Iris pigment epithelial cell (primary cell): ENCODE data around the gene CLDN34.

Experiments used
- DNase-seq: peaks from one replicate; pipeline ENCODE4 v3.0.0-alpha.2; 2011; ENCODE audit warnings: low read depth

Gene CLDN34, protein sequence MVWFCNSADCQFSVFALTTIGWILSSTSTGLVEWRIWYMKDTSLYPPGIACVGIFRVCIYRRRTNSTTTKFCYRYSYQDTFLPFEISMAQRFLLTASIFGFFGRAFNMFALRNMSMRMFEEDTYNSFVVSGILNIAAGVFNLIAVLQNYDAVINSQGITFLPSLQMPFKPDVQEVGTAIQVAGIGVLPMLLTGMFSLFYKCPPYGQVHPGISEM

DNA sequence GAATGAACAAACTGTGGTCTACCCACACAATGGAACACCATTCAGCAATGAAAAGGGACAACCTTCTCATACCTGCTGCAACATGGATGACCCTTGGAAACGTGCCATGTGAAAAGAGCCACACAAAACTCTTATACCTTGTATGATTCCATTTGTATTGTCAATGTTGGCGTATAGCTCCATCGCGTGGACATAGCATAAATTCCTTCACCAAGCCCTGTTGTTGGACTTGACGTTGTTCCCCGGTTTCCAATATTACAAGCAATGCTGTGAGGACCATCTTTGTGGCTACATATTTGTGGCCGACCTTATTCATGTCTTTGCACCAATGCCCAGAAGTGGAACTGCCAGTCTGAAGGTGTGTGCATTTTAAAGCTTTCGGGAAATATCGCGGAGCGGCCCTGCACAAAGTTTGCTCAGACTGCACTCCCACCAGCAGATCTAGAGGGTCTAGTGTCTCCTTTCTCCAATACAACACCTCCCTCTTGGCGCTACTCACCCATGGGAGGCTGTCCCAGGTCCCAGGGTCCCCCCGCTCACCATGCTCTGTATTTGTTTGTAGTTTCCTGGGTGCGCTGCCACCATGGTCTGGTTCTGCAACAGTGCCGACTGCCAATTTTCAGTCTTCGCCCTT, at the start of gene CLDN34:
Gene CLDN34, plus strand, starts transcription at position 584 of the 634 bp plus-strand sequence. Its CDS starts 0 bp downstream, at position 584.
- DNase-seq = no peak

DNA sequence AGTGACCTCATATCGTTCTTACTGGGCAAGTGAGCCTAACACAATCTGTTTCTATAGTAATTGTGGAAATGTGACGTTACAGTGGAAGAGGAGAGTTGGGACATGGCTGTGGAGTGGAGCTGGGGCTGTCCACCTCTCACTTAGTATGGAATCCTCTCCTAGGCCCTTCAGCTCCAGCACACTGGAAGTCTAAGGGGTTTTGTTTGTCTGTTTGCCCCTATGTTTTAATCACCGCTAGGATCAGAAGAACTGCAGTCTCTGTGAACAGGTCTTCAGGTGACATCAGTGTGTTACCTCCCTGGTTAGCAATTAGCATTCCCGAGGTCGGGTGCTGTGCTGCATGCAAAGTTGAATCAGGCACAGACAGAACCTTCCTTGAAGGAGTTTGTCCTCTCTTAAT, 49.3 kb upstream of the CLDN34 start:
- DNase-seq = no peak

DNA sequence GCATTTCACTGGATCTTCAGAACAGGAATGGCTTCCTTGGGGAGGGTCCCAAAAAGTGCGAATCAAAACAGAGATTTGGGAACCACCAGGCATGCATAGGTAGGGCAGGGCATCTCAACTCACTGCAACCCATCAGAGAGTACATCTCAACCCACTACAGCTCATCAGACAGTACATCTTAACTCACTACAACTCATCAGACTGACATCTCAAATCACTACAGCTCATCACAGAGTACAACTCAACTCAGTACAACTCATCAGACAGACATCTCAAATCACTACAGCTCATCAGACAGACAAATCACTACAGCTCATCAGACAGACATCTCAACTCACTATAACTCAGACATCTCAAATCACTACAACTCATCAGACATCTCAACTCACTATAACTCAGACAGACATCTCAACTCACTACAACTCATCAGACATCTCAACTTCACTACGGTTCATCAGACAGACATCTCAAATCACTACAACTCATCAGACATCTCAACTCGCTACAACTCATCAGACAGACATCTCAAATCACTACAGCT, 47.5 kb upstream of the CLDN34 start:
- DNase-seq = no peak

DNA sequence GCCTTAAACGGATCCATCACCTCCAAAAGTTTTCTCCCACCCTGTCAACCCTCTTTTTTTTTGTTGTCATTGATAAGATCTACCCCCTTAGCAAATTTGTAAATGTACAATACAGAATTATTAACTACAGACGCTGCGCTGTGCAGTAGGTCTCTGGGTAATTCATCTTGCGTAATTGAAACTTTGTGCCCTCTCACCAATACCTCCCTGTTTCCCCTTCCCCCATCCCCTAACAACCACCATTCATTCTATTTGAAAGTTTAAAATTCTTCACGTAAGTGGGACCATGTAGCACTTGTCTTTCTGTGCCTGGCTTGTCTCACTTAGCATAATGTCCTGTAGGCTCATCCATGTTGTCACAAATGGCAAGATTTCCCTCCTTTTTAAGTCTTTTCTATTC, 45.8 kb upstream of the CLDN34 start:
- DNase-seq = no peak

DNA sequence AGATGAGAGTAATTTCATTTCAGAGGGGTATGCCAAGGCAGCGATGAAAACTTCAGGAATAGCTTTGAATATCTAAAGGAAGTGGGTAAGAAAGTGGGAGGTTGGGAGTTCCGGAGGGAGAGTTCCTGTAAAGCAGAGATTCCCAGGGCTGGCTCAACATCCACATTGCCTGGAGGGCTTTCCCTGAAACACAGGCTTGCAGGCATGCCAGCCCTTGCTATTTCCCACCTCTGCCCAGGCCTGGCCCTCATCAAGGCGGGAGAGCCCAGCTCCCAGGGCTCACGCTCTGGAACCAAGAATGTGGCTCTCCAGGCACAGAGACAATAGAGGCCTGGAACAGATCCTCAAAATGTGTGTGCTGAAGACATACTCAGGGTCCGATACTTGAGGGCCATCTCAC, 43.8 kb upstream of the CLDN34 start:
- no peak for DNase-seq

DNA sequence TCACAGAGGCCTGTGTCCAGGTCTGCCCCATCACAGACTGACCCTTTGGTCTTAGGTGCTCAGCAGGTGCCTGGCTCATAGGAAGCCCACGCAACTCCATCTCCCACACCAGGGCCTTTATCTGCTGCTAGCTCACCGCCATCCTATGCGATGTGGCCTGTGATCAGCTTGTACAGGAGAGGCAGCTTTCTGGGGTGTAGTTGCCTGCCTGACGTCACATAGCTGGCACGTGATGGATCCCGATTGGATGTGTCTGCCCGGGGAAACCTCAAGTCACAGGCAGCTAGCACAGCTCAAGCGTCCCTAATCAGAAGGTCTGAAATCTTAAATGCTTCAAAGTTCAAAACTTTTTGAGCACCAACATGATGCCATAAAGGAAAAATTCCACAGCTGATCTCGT, 41.2 kb upstream of the CLDN34 start:
- DNase-seq = no peak

DNA sequence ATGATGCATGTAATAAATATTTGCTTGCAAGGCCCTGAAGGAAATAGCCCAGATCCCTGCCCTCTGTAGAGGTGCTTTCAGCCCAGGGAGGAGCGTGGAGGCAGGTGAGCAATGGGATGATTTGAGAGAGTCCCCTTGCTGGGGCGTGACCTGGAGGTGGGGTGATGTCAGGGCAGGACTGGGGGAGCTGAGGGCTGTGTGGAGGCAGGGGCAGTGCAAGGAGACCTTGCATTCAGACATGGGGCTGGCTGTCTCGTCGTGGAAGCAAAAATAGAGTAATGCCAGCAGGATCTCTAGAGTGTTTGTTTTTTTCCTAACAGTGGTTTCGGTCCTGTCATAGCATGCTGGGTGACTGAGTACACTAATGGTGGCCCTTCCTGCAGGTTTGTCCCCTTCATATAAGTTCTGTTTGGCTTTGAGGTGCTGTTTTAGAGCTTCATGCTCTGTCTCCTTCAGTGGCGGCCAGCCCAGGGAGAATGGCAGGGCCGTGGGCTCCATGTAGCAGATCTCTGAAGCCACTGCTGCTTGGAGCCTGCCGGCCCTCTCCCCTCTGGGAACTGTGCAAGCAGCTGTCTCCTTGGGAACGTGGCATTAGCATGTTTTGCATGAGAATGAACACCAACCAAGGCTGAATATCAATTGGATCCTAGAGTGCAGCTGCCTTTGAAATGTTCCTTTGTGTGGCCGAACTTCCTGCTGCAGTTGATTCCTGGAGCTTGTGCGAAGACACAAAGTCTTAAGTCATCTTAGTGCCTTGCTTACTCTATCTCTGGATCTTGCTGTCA, 39.3 kb upstream of the CLDN34 start:
- no peak for DNase-seq

DNA sequence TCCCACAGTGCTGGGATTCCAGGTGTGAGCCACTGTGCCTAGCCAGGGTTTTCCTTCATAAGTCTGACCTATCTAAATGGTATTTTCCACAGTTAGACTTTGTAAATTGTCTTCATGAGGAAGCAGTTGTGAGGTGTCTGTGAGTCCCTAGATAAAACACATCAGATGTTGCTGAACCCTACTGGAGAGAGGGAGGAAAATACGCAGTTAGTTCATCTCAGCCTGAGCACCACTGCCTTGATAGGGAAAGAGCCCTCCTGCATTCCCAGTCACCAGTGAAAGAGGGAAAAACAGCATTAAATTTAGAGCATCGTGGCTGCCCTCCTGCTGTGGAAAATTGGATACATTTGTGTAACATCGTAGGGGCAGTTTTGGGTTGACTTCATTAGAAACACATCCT, 31.7 kb upstream of the CLDN34 start:
- DNase-seq = no peak

DNA sequence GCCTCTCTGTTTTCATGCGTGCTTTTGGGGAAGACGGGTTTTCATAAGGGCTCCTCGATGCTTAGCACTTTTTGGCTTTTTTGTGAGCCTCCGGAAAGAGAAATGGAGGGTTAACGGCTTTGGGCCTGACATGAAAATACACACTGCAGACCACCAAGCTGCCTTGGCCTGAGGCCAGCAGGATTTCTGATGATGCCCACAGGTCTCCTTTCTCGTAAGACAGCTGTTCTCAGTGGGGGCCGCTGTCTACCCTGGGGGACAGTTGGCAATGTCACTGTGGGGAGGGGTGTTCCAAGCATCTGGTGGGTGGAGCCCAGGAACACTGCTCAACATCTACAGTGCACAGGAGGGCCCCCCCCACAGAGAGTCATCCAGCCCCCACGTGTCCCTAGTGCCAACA, 29.4 kb upstream of the CLDN34 start:
- no peak for DNase-seq

DNA sequence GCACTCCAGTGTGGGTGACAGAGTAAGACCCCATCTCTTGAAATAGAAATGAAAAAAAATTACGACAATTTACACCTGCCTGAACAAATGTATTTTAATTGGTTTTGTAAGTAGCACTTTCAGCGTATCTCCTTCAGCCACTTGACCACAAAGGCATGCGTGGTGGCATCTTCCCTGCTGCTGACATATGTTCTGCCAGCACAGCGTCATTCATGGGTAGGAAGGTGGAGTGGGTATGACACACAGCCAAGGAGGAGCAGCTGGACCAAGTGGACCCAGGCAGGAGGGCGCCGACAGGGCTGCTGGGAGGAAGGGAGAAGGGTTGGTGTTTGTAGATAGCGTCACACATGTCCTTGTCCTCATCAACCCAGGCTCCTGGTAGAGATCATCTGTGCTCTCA, 28.6 kb upstream of the CLDN34 start:
- DNase-seq = no peak

DNA sequence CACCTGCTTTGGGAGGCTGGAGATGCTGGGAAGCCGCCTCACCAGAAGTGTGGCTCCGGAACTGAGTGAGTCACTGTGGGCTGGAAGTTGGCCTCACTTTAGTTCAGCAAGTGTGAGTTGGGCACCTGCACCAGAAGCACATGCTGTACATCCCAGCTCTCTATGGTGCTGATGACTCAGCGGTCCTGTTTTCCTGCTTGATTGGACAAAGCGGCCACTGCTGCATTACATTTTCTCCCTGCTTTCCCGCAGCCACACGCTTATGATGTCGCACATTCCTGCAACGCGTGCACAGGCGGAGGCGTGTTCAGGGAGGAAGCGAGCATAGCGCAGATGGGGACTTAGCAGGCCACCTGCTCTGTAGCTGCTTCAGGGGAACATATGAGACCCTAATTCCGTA, 26.7 kb upstream of the CLDN34 start:
- DNase-seq = peak; percentile 75

DNA sequence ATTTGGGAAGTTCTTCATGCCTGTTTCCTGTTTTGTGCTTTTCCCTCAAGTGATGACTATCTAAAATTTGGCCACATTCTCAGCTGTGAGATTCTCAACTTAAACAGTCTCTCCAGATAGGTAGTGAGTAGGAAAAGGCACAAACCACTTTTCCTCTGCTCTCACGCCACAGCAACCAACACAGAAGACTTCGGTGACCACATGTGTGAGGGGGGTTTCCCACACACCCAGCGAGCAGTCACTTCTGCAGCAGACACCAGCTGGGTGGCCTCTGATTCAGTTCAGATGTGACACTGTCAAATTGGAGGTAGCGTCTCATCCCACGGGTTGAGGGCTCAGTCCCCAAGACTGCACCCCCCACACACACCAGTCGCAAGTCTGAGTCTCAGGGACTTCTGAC, 25.1 kb upstream of the CLDN34 start:
- DNase-seq = no peak

DNA sequence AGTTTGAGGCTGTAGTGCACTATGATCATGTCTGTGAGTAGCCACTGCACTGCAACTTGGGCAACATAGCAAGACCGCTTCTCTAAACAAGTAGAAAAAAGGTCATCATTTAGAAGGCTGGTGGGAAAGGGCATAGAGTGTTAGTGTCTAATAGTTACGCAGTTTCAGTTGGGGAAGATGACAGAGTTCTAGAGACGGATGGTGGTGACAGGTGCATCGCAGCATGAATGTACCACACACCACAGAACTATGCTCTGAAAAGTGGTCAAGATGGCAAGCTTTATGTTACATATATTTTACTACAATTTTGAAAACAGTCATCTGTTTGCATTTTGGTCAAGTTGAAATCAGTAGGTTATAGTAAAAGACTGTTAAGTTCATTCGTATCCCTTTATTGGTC, 23.7 kb upstream of the CLDN34 start:
- no peak for DNase-seq

DNA sequence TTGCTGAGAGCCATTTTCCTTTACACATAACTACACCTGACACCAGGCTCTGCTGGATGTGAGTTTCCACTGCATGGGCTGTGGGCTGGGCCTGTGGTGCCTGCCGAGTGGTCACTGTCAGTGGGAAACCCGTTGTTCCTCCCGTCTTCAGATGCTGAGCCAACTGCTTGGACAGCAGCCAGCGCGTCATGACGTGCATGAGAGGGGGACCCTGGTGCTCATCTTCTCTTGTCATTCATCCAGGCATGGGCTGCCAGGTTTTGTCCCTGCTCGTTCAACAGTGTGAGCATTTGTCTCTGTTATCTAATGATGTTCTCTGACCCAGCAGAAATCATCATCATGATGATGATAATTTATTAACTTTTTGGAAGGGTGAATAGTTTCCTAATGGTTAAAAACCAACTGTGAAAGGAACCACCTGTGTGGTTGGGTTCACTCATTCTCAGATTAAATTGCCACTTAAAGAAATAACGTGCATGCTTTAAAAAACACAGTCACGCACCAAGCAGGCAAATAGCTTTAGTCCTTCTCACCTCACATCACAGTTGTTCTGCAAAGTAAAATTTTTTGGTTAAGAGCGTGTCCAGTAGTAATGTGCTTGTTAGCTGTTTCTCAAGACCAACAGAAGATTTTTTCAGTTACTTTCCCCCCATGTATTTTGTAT, 19.9 kb upstream of the CLDN34 start:
- no peak for DNase-seq

DNA sequence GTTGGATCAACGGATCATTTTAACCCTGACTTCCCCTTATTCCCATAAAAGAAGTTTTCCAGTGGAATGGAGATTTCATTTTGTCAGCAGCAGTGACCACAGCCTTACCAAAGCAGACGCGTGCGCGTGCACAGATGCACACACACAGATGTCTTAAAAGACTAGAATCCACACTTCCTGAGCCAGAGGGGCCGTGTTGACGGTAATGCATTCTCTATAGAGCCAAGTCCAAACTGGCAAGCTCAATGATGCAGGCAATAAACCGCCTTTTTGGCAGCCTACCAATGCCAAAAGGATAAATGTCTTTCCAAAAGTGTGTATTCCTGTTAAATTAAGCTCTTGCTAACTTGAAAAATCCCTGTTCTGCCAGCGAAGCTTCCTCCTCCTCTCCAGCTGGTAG, 18.8 kb upstream of the CLDN34 start:
- DNase-seq = no peak

DNA sequence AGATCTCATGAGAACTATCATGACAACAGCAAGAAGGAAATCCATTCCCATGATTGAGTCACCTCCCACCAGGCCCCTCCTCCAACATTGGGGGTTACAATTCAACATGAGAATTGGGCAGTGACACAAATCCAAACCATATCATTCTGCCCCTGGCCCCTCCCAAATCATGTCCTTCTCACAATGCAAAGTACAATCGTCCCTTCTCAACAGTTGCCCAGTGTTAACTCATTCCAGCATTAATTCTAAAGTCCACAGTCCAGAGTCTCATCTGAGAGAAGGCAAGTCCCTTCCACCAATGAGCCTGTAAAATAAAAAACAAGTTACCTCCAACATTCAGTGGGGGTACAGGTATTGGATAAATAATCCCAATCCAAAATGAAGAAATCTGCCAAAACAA, 14.9 kb upstream of the CLDN34 start:
- DNase-seq = no peak

DNA sequence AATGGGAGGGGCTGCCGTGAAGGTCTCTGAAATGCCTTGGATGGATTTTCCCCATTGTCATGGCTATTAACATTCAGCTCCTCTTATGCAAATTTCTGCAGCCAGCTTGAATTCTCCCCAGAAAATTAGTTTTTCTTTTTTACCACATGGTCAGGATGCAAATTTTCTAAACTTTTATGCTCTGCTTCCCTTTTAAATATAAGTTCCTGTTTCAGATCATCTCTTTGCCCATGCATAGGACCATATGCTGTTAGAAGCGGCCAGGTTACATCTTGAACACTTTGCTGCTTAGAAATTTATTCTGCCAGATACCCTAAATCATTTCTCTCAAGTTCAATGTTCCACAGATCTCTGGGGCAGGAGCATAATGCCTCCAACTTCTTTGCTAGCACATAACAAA, 13.8 kb upstream of the CLDN34 start:
- DNase-seq = no peak

DNA sequence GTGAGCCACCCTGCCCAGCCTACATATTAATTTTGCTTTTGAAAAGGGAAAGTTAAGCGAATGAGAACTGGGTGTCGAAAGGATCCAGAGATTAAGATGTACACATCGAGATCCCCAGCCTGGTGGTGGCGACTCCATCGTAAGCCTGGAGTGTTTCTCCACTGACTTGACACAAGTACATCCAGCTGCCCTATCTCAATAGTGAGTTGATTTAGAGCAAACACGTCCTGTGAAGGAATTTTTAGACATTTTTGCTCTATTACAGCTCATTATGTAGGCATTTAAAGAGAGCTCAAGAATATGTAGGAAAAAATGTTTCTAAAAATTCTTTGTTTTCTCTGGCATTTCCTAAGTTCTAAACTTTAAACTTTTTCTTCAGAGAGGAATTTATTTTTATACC, 11.7 kb upstream of the CLDN34 start:
- DNase-seq = peak; percentile 79

DNA sequence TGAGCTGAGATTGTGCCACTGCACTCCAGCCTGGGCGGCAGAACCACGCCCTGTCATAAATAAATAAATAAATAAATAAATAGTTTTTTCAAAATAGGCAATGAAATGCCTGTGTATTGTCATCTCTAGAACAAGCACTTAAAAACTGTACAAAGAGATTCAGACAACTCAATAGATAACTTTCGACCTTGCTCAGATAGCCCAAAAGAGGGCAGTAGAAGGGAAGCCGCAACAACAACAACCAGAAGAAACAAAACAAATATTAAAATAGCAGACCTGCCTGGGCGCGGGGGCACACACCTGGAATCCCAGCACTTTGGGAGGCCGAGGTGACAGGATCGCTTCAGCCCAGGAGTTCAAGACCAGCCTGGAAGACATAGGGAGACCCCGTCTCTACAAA, 9.4 kb upstream of the CLDN34 start:
- DNase-seq = no peak

DNA sequence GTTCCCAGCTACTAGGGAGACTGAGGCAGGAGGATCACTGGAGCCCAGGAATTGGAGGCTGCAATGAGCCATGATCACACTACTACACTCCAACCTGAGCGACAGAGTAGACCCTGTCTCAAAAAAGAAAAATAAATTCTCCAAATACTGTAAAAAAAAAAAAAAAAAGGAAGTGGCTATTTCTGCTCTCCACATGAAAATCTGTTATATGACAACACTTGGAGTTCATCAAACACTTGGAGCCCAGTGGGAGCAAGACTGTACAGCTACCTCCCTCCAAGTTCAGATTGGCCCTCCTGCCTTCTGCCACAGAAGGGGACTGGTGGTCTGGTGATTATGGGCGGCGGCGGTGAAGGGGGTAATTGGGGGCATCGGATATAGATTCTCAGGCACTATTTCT, 9.0 kb upstream of the CLDN34 start:
- DNase-seq = no peak

DNA sequence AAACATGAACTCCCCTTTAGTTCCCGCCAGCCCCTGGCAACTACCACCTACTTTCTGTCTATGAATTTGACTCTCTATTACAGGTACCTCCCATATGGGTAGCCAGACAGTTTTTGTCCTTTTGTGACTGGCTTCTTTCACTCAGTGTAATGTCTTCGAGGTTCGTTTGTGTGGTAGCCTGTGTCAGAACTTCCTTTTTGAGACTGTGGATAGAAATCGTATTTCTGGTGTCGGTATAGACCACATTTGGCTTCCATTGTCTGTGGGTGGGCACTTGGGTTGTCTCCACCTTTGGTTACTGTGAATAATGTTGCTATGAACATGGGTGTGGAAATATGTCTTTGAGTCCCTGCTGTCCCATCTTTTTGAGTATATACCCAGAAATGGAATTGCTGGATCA, 5.4 kb upstream of the CLDN34 start:
- no peak for DNase-seq

DNA sequence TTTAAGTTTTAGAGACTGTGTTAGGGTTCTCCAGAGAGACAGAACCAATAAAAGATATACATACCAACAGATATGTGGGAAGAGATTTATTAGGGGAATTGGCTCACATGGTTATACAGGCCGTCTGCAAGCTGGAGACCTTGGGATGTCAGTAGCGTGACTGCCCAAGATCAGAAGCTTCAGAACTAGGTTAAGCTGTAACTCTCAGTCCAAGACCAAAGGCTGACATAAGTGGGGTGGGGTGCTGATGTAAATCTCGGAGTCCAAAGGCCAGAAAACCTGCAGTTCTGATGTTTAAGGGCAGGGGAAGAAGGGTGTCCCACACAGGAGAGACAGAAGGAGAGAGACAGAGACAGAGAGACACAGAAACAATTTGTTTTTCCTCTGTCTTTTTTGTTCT, 10.5 kb downstream of the CLDN34 start:
- no peak for DNase-seq

DNA sequence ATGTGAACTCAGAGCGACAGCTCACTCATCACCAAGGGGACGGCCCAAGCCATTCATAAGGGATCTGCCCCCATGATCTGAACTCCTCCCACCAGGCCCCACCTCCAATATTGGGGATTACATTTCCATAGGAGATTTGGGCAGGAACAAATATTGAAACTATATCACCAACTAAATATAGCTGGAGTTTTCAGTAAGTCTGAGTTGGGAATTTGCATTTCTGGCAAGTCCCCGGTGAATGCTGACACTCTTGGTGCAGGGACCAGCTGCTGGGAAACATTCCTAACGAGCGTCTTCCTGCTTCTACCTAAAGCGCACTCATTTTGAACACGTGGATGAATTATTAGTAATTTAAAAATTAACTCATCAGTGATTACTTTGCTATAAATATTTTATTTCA, 13.2 kb downstream of the CLDN34 start:
- DNase-seq = no peak
